GM23338 (cell line): ENCODE measurements around the gene PUM2. TPM values are rescaled to one million over a fixed set of nuclear protein-coding genes. Genes with fewer than 3 reads are reported as not detected.

ENCODE experiments used
- ATAC-seq: fragments of 200-7000 bp; cut with Tn5 transposase; 3 replicates; pipeline ENCODE4 v1.9.1; 2020
- DNase-seq: peaks from one replicate; pipeline ENCODE4 v3.0.0-alpha.2; 2015; ENCODE audit warnings: low spot score
- H2AFZ ChIP-seq: fragments of 200-600 bp; sonication (generic); 2 replicates; pipeline ENCODE4 v1.8.0; 2016; ENCODE audit warnings: antibody characterized with exemption, mild to moderate bottlenecking, moderate library complexity
- H3F3A ChIP-seq: fragments of 200-600 bp; sonication (generic); replicated peaks from 2 replicates; pipeline ENCODE4 v1.8.0; 2017; ENCODE audit warnings: antibody characterized with exemption, mixed run types, low read depth
- H3K27ac ChIP-seq: fragments of 200-600 bp; sonication (generic); 2 replicates; pipeline ENCODE4 v1.6.1; 2016; ENCODE audit warnings: low read depth
- H3K27me3 ChIP-seq: fragments of 200-600 bp; sonication (generic); 2 replicates; pipeline ENCODE4 v1.8.0; 2016; ENCODE audit warnings: mild to moderate bottlenecking, mixed run types, moderate library complexity; ENCODE audit not compliant: insufficient read depth
- H3K36me3 ChIP-seq: fragments of 200-600 bp; sonication (generic); 2 replicates; pipeline ENCODE4 v1.8.0; 2016; ENCODE audit warnings: mild to moderate bottlenecking; ENCODE audit not compliant: insufficient read depth
- H3K4me1 ChIP-seq: fragments of 200-600 bp; sonication (generic); 2 replicates; pipeline ENCODE4 v1.8.0; 2016; ENCODE audit warnings: mild to moderate bottlenecking, moderate library complexity; ENCODE audit not compliant: insufficient read depth
- H3K4me2 ChIP-seq: fragments of 200-600 bp; sonication (generic); 2 replicates; pipeline ENCODE4 v1.7.1; 2017; ENCODE audit warnings: mixed run types
- H3K4me3 ChIP-seq: fragments of 200-600 bp; sonication (generic); 2 replicates; pipeline ENCODE4 v1.6.1; 2016; ENCODE audit warnings: mixed run types
- H3K79me2 ChIP-seq: fragments of 200-600 bp; sonication (generic); replicated peaks from 2 replicates; pipeline ENCODE4 v1.8.0; 2017; ENCODE audit warnings: mild to moderate bottlenecking; ENCODE audit not compliant: insufficient read depth
- H3K9me2 ChIP-seq: fragments of 200-600 bp; sonication (generic); 2 replicates; pipeline ENCODE4 v1.8.0; 2017; ENCODE audit not compliant: insufficient read depth
- H4K20me1 ChIP-seq: fragments of 200-600 bp; sonication (generic); replicated peaks from 2 replicates; pipeline ENCODE4 v1.8.0; 2017; ENCODE audit warnings: mild to moderate bottlenecking; ENCODE audit not compliant: insufficient read depth
- H3K27ac Mint-ChIP-seq: 2 replicates; pipeline ENCODE4 v1.8.0; 2020; ENCODE audit warnings: inconsistent platforms, mild to moderate bottlenecking, moderate library complexity, mixed read lengths
- H3K27me3 Mint-ChIP-seq: 3 replicates; pipeline ENCODE4 v1.8.0; 2022; ENCODE audit warnings: low read depth, mild to moderate bottlenecking, moderate library complexity, mixed read lengths, inconsistent platforms; ENCODE audit not compliant: insufficient read depth, poor library complexity
- H3K36me3 Mint-ChIP-seq: 3 replicates; pipeline ENCODE4 v1.8.0; 2021; ENCODE audit warnings: low read depth, mild to moderate bottlenecking, inconsistent platforms, moderate library complexity, mixed read lengths
- H3K4me1 Mint-ChIP-seq: 3 replicates; pipeline ENCODE4 v1.8.0; 2020; ENCODE audit warnings: mild to moderate bottlenecking, inconsistent platforms, mixed read lengths
- H3K4me3 Mint-ChIP-seq: 3 replicates; pipeline ENCODE4 v1.8.0; 2021; ENCODE audit warnings: moderate library complexity, mild to moderate bottlenecking, inconsistent platforms, mixed read lengths
- H3K9me3 Mint-ChIP-seq: 3 replicates; pipeline ENCODE4 v1.8.0; 2020; ENCODE audit warnings: moderate library complexity, mild to moderate bottlenecking, inconsistent platforms, mixed read lengths
- EZH2phosphoT487 ChIP-seq: fragments of 200-600 bp; sonication (generic); IDR thresholded peaks from one replicate; pipeline ENCODE4 v1.8.1; 2018; ENCODE audit warnings: antibody characterized with exemption; ENCODE audit not compliant: unreplicated experiment
- JUNB ChIP-seq: IDR thresholded peaks from one replicate; pipeline ENCODE4 v1.6.1; 2016; ENCODE audit warnings: antibody characterized with exemption; ENCODE audit not compliant: unreplicated experiment
- NANOG ChIP-seq: IDR thresholded peaks from 2 replicates; pipeline ENCODE4 v1.6.1; 2016; ENCODE audit warnings: antibody characterized with exemption, borderline replicate concordance
- polyA plus RNA-seq: library from polyadenylated mRNA; unstranded; fragments of >200 nt; fragmentation: Nextera tagmentation; extraction: Ambion mirVana; gene quantifications from 2 replicates; pipeline ENCODE4 v1.2.1, GENCODE V29; 2016
- total RNA-seq: library from RNA; depleted of rRNA; stranded (reverse); fragments of >200 nt; shearing (Covaris generic); gene quantifications from 2 replicates; pipeline ENCODE4 v1.2.3, GENCODE V29; 2014
- TF ChIP-seq, protein P1 (sequence below), 2 experiments: fragments of 200-600 bp in 1 of 2; sonication (generic) in 1 of 2; conservative IDR thresholded peaks; 2 replicates each; pipeline versions ENCODE4 v1.5.1 to v1.6.1; 2016 to 2017; ENCODE audit warnings: antibody characterized with exemption in 2 of 2, low read depth in 2 of 2, mild to moderate bottlenecking in 2 of 2, moderate library complexity in 1 of 2
- TF ChIP-seq, protein P2 (sequence below): fragments of 250-450 bp; sonication (Bioruptor Pico); IDR thresholded peaks from 2 replicates; pipeline ENCODE4 v1.5.0; 2020; ENCODE audit warnings: mild to moderate bottlenecking, moderate library complexity

Gene PUM2
- total and polyA plus RNA-seq, 2 experiments from 2014 or later = 29.9 to 94.1 TPM

DNA sequence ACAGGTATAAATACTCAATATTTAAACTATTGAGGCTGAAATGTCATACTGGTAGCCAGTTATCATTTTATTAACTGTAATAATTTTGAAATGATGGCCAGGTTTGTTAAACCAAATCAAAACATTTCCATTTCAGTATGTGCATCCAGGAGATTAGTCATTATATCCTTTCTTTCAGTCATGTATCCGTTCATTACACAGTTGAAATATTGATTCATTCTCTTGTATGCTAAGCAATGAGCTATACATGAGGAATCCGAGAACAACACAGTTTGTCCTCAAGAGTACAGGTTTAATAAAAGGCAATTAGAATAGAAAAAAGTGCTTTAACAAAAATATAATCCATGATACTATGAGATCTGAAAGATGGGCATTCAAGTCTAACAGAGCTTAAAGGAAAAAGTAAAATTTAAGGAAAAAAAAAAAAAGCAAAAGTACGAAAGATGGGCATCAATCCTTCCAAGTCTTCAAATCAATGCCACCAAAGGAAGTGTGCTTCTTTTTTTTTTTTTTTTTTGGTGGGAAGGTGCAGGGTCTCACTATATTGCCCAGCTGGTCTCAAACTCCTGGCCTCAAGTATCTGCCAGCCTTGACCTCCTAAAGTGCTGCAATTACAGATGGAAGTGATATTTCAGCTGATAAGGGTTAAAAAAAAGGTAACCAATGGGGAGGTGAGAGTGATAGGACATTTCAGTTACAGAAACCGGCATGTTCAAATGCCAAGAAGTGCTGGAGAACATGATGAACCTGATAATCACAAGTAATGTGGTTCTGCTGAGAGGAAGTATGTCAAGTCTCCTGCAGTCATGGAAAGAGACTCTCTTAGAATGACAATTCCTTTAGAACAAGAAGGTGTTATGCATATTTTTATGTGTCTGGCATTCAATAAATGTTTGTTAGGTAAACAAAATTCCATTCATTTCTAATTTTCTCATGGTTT is 35.8 kb downstream of the PUM2 start:
- Mint-ChIP-seq H3K4me1 (peaks cover 34% of the 10 kb centered on the region), H3K9me3 (no peaks in the 10 kb centered on the region), H3K36me3 (peaks cover 66% of the 10 kb centered on the region), H3K27ac (peak overlapping the region; percentile 92), H3K4me3 (peak overlapping the region; percentile 48; the same call in 1 of the 3 replicates), H3K27me3 (peaks cover 3% of the 10 kb centered on the region)
- TF ChIP-seq, protein P1, sequence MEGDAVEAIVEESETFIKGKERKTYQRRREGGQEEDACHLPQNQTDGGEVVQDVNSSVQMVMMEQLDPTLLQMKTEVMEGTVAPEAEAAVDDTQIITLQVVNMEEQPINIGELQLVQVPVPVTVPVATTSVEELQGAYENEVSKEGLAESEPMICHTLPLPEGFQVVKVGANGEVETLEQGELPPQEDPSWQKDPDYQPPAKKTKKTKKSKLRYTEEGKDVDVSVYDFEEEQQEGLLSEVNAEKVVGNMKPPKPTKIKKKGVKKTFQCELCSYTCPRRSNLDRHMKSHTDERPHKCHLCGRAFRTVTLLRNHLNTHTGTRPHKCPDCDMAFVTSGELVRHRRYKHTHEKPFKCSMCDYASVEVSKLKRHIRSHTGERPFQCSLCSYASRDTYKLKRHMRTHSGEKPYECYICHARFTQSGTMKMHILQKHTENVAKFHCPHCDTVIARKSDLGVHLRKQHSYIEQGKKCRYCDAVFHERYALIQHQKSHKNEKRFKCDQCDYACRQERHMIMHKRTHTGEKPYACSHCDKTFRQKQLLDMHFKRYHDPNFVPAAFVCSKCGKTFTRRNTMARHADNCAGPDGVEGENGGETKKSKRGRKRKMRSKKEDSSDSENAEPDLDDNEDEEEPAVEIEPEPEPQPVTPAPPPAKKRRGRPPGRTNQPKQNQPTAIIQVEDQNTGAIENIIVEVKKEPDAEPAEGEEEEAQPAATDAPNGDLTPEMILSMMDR (conservative IDR thresholded peaks at IDR 0.05; ENCODE audit: low read depth in 2 of 2) = no peak
- no peak for TF ChIP-seq EZH2phosphoT487
- TF ChIP-seq NANOG = no peak
- TF ChIP-seq, protein P2, sequence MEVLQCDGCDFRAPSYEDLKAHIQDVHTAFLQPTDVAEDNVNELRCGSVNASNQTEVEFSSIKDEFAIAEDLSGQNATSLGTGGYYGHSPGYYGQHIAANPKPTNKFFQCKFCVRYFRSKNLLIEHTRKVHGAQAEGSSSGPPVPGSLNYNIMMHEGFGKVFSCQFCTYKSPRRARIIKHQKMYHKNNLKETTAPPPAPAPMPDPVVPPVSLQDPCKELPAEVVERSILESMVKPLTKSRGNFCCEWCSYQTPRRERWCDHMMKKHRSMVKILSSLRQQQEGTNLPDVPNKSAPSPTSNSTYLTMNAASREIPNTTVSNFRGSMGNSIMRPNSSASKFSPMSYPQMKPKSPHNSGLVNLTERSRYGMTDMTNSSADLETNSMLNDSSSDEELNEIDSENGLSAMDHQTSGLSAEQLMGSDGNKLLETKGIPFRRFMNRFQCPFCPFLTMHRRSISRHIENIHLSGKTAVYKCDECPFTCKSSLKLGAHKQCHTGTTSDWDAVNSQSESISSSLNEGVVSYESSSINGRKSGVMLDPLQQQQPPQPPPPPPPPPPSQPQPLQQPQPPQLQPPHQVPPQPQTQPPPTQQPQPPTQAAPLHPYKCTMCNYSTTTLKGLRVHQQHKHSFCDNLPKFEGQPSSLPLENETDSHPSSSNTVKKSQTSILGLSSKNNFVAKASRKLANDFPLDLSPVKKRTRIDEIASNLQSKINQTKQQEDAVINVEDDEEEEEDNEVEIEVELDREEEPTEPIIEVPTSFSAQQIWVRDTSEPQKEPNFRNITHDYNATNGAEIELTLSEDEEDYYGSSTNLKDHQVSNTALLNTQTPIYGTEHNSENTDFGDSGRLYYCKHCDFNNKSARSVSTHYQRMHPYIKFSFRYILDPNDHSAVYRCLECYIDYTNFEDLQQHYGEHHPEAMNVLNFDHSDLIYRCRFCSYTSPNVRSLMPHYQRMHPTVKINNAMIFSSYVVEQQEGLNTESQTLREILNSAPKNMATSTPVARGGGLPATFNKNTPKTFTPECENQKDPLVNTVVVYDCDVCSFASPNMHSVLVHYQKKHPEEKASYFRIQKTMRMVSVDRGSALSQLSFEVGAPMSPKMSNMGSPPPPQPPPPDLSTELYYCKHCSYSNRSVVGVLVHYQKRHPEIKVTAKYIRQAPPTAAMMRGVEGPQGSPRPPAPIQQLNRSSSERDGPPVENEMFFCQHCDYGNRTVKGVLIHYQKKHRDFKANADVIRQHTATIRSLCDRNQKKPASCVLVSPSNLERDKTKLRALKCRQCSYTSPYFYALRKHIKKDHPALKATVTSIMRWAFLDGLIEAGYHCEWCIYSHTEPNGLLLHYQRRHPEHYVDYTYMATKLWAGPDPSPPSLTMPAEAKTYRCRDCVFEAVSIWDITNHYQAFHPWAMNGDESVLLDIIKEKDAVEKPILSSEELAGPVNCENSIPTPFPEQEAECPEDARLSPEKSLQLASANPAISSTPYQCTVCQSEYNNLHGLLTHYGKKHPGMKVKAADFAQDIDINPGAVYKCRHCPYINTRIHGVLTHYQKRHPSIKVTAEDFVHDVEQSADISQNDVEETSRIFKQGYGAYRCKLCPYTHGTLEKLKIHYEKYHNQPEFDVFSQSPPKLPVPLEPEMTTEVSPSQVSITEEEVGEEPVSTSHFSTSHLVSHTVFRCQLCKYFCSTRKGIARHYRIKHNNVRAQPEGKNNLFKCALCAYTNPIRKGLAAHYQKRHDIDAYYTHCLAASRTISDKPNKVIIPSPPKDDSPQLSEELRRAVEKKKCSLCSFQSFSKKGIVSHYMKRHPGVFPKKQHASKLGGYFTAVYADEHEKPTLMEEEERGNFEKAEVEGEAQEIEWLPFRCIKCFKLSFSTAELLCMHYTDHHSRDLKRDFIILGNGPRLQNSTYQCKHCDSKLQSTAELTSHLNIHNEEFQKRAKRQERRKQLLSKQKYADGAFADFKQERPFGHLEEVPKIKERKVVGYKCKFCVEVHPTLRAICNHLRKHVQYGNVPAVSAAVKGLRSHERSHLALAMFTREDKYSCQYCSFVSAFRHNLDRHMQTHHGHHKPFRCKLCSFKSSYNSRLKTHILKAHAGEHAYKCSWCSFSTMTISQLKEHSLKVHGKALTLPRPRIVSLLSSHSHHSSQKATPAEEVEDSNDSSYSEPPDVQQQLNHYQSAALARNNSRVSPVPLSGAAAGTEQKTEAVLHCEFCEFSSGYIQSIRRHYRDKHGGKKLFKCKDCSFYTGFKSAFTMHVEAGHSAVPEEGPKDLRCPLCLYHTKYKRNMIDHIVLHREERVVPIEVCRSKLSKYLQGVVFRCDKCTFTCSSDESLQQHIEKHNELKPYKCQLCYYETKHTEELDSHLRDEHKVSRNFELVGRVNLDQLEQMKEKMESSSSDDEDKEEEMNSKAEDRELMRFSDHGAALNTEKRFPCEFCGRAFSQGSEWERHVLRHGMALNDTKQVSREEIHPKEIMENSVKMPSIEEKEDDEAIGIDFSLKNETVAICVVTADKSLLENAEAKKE (CRISPR knock-in tag) = 0 out of 2 replicates have a peak, but pooled peaks have one; percentile 7
- TF ChIP-seq JUNB = no peak
- H2AFZ ChIP-seq = no peak overlapping the region
- peak overlapping the region; percentile 15 for H3K27ac ChIP-seq
- H3K4me3 ChIP-seq = no peak overlapping the region
- peaks cover 25% of the 10 kb centered on the region; the same call in 1 of the 2 replicates for H3K36me3 ChIP-seq
- ATAC-seq (peak; percentile 54), DNase-seq (peak; percentile 30)
- H3F3A ChIP-seq = no peaks in the 10 kb centered on the region
- no peaks in the 10 kb centered on the region for H3K27me3 ChIP-seq
- no peaks in the 10 kb centered on the region for H3K9me2 ChIP-seq
- peak overlapping the region; percentile 37 for H3K4me2 ChIP-seq
- 0 out of 2 replicates have a peak, but pooled peaks cover 10% of the 10 kb centered on the region for H4K20me1 ChIP-seq
- H3K4me1 ChIP-seq = peaks cover 31% of the 10 kb centered on the region
- H3K79me2 ChIP-seq = peaks cover 80% of the 10 kb centered on the region
